Activated naive CD4-positive, alpha-beta T cell treated with anti-CD3 and anti-CD28 coated beads for 36 hours (primary cell): ENCODE measurements around the gene PON2. TPM values are rescaled to one million over a fixed set of nuclear protein-coding genes. Genes with fewer than 3 reads are reported as not detected.

Experiments used
- total RNA-seq, 2 experiments: library from RNA; stranded (reverse); gene quantifications; one replicate each; pipeline ENCODE4 v1.2.3, GENCODE V29; 2021

Gene PON2
- total RNA-seq, 2 experiments from 2014 or later: 3.8 to 3.9 TPM

Other genes with a start within 250 kb of the PON2 start
- gene PON1, start 110.5 kb downstream of the PON2 start, total RNA-seq: not detected
- gene PON3, start 38.7 kb downstream of the PON2 start, total RNA-seq: not detected
- gene ASB4, start 50.9 kb upstream of the PON2 start, total RNA-seq: not detected
- not detected for gene PDK4, start 161.5 kb upstream of the PON2 start, total RNA-seq